ENCODE results near the gene AASDHPPT. TPM values are rescaled to one million over a fixed set of nuclear protein-coding genes. Genes with fewer than 3 reads are reported as not detected.

AASDHPPT gene
- total RNA-seq, 1 experiment from 2014 or later: 59.5 TPM

- POLR2A ChIA-PET: no interaction called here
- no peaks in the 10 kb centered on the region for H4K20me1 ChIP-seq (ENCODE audit: insufficient read depth)
- intact Hi-C loops (cut with micrococcal nuclease): no loop called here
Observed at GRCh38 chr11:106072804-106073203, 4.7 kb upstream of the AASDHPPT start.

More at GRCh38 chr11:106072804-106073203, 4.7 kb upstream of the AASDHPPT start:
- Histone ChIP-seq H3K9me2 (ENCODE audit: insufficient read depth) (no peaks in the 10 kb centered on the region), H3K9ac (ENCODE audit: low read length) (no peak overlapping the region), H2AFZ (ENCODE audit: low read depth, low read length, poor library complexity, severe bottlenecking) (no peak overlapping the region), H3K9me3 (ENCODE audit: control insufficient read depth in 1 of 2, insufficient read depth in 1 of 2, low read depth in 1 of 2, low read length in 2 of 2) (no peaks in the 10 kb centered on the region), H3K27me3 (ENCODE audit: insufficient read depth, low read length) (no peaks in the 10 kb centered on the region), H3K4me2 (ENCODE audit: low read length) (no peak overlapping the region), H3K36me3 (ENCODE audit: control insufficient read depth in 1 of 2, insufficient read depth in 2 of 2, low read length in 2 of 2) (no peaks in the 10 kb centered on the region), H3K27ac (ENCODE audit: low read depth, low read length) (no peak overlapping the region), H3K4me3 (replicated peaks in 1 of 2; ENCODE audit: low read depth in 1 of 2, low read length in 2 of 2) (no peak overlapping the region), H3K4me1 (ENCODE audit: control insufficient read depth in 1 of 2, insufficient read depth in 2 of 2, low read length in 2 of 2) (peaks cover 3 to 7% of the 10 kb centered on the region in 2 experiments; a peak in 2 of 4 replicates), H3K79me2 (ENCODE audit: insufficient read depth, low read length) (peaks cover 2% of the 10 kb centered on the region)
- CTCF ChIA-PET: interaction anchor here (0.6 kb wide), 1 partner anchor 188 kb away, joined by 3 read pairs; no protein-coding TSS in a partner anchor
- no peak for TF ChIP-seq MAX (IDR thresholded peaks at IDR 0.05)
- no peak for TF ChIP-seq YY1 (IDR thresholded peaks at IDR 0.05; ENCODE audit: extremely low read depth, insufficient replicate concordance, low read depth, low read length)
- TF ChIP-seq ATF3 (IDR thresholded peaks at IDR 0.05): no peak
- no peak for TF ChIP-seq SP1 (IDR thresholded peaks at IDR 0.05; ENCODE audit: low read depth)
- TF ChIP-seq CEBPB (IDR thresholded peaks at IDR 0.05; ENCODE audit: low read depth): no peak
- no peak for TF ChIP-seq EGR1 (IDR thresholded peaks at IDR 0.05; ENCODE audit: low read depth)
- TF ChIP-seq ZBTB33 (IDR thresholded peaks at IDR 0.05; ENCODE audit: extremely low read depth, insufficient replicate concordance, low read length): no peak
- no peak for TF ChIP-seq SRF (IDR thresholded peaks at IDR 0.05; ENCODE audit: low read depth)
- TF ChIP-seq POLR2A (IDR thresholded peaks at IDR 0.05; ENCODE audit: borderline replicate concordance, extremely low read depth, insufficient read depth, insufficient read length): no peak
- TF ChIP-seq RAD21 (IDR thresholded peaks at IDR 0.05; ENCODE audit: low read depth): no peak
- DNase-seq (ENCODE audit: low read depth, low spot score): no peak
- no TSS peak for BruUV-seq (replicated peaks)
- no peak for ATAC-seq
- RAD21 ChIA-PET (ENCODE audit: low non-redundant PET in 1 of 2, low total read pairs in 2 of 2, uncharacterized antibody in 2 of 2, unreplicated experiment in 2 of 2): no interaction called here
